ENCODE data around the gene ZNF215.
"Not testable (repeated sequence)": the region's sequence is repeated elsewhere in the genome, so short reads cannot be mapped to it uniquely, and the experiment has no call there.

ZNF215 gene

GRCh38 chr11:6968816-6969215, 42.6 kb downstream of the ZNF215 start:
- no peaks in the 10 kb centered on the region for H3K27me3 ChIP-seq (ENCODE audit: insufficient read depth, low read depth)

GRCh38 chr11:6969854-6970253, 43.6 kb downstream of the ZNF215 start:
- H3K4me1 ChIP-seq (ENCODE audit: low read depth, poor library complexity, severe bottlenecking); H3K9ac ChIP-seq; H3K4me3 ChIP-seq (IDR thresholded peaks at IDR 0.05; ENCODE audit: insufficient read depth, low read depth, low read length); H3K79me2 ChIP-seq (ENCODE audit: insufficient read depth, low read depth); H3K36me3 ChIP-seq (ENCODE audit: insufficient read depth); H3K27me3 ChIP-seq (ENCODE audit: insufficient read depth, low read depth); H4K20me1 ChIP-seq (ENCODE audit: insufficient read depth); H2AFZ ChIP-seq (ENCODE audit: low read depth); H3K4me2 ChIP-seq; H3K27ac ChIP-seq: not testable (repeated sequence)

More at GRCh38 chr11:6968816-6969215, 42.6 kb downstream of the ZNF215 start:
- H3K4me1 ChIP-seq (ENCODE audit: low read depth, poor library complexity, severe bottlenecking) = peaks cover 17% of the 10 kb centered on the region
- H3K9ac ChIP-seq = no peak overlapping the region
- H3K4me2 ChIP-seq = no peak overlapping the region
- TF ChIP-seq, protein P1, sequence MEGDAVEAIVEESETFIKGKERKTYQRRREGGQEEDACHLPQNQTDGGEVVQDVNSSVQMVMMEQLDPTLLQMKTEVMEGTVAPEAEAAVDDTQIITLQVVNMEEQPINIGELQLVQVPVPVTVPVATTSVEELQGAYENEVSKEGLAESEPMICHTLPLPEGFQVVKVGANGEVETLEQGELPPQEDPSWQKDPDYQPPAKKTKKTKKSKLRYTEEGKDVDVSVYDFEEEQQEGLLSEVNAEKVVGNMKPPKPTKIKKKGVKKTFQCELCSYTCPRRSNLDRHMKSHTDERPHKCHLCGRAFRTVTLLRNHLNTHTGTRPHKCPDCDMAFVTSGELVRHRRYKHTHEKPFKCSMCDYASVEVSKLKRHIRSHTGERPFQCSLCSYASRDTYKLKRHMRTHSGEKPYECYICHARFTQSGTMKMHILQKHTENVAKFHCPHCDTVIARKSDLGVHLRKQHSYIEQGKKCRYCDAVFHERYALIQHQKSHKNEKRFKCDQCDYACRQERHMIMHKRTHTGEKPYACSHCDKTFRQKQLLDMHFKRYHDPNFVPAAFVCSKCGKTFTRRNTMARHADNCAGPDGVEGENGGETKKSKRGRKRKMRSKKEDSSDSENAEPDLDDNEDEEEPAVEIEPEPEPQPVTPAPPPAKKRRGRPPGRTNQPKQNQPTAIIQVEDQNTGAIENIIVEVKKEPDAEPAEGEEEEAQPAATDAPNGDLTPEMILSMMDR (conservative IDR thresholded peaks at IDR 0.05; ENCODE audit: low read depth, low read length) = no peak
- H2AFZ ChIP-seq (ENCODE audit: low read depth) = no peak overlapping the region
- H3K79me2 ChIP-seq (ENCODE audit: insufficient read depth, low read depth) = no peaks in the 10 kb centered on the region
- H4K20me1 ChIP-seq (ENCODE audit: insufficient read depth) = no peaks in the 10 kb centered on the region
- H3K27ac ChIP-seq = no peak overlapping the region
- no peak overlapping the region for H3K4me3 ChIP-seq (IDR thresholded peaks at IDR 0.05; ENCODE audit: insufficient read depth, low read depth, low read length)
- no peaks in the 10 kb centered on the region for H3K36me3 ChIP-seq (ENCODE audit: insufficient read depth)

DNA sequence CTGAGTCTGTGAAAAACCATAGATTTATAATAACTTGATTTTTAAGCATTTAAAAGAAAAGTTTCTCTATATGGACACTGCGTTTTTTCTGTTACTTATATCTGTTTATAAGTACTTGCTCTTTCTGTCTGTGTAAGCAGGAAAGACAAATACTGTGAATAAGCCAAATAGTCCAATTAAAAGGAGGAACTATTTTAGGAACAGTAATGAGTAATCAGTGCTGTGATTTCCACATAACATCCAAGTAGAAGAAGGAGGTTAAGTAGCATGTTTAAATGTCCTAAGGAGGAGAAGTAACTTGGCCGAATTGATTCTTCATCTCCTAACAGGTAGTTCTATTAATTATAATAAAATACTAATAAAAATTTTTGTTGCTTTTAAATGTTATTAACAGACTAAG, 53.1 kb downstream of the ZNF215 start:
- no peaks in the 10 kb centered on the region for H3K79me2 ChIP-seq (ENCODE audit: insufficient read depth, low read depth)
- no peaks in the 10 kb centered on the region for H3K27me3 ChIP-seq (ENCODE audit: insufficient read depth, low read depth)
- H3K36me3 ChIP-seq (ENCODE audit: insufficient read depth) = no peaks in the 10 kb centered on the region
- H3K4me2 ChIP-seq = no peak overlapping the region
- TF ChIP-seq, protein P1 (conservative IDR thresholded peaks at IDR 0.05; ENCODE audit: low read depth, low read length) = no peak
- H2AFZ ChIP-seq (ENCODE audit: low read depth) = no peak overlapping the region
- H3K27ac ChIP-seq = no peak overlapping the region
- H3K4me1 ChIP-seq (ENCODE audit: low read depth, poor library complexity, severe bottlenecking) = no peaks in the 10 kb centered on the region
- no peak overlapping the region for H3K9ac ChIP-seq
- no peak overlapping the region for H3K4me3 ChIP-seq (IDR thresholded peaks at IDR 0.05; ENCODE audit: insufficient read depth, low read depth, low read length)
- no peaks in the 10 kb centered on the region for H4K20me1 ChIP-seq (ENCODE audit: insufficient read depth)

DNA sequence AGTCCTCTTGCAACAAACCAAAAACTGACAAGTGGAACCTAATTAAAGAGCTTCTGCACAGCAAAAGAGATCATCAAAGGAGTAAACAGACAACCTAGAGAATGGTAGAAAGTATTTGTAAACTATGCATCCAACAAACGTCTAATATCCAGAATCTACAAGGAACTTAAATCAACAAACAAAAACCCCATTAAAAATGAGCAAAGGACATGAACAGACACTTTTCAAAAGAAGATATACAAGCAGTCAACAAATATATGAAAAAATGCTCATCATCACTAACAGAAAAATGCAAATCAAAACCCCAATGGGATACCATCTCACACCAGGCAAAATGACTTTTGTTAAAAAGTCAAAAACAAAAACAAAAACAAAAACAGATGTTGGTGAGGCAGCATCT, 60.3 kb downstream of the ZNF215 start:
- Histone ChIP-seq H3K27me3 (ENCODE audit: insufficient read depth, low read depth) (no peaks in the 10 kb centered on the region), H3K4me1 (ENCODE audit: low read depth, poor library complexity, severe bottlenecking) (no peaks in the 10 kb centered on the region), H2AFZ (ENCODE audit: low read depth) (no peak overlapping the region), H3K36me3 (ENCODE audit: insufficient read depth) (no peaks in the 10 kb centered on the region), H3K27ac (no peak overlapping the region), H3K4me3 (IDR thresholded peaks at IDR 0.05; ENCODE audit: insufficient read depth, low read depth, low read length) (no peak overlapping the region), H3K79me2 (ENCODE audit: insufficient read depth, low read depth) (no peaks in the 10 kb centered on the region), H4K20me1 (ENCODE audit: insufficient read depth) (no peaks in the 10 kb centered on the region), H3K9ac (no peak overlapping the region), H3K4me2 (no peak overlapping the region)
- TF ChIP-seq, protein P1 (conservative IDR thresholded peaks at IDR 0.05; ENCODE audit: low read depth, low read length) = no peak

- TF ChIP-seq, protein P1 (conservative IDR thresholded peaks at IDR 0.05; ENCODE audit: low read depth, low read length) = no peak
- Histone ChIP-seq H3K36me3 (ENCODE audit: insufficient read depth) (no peaks in the 10 kb centered on the region), H4K20me1 (ENCODE audit: insufficient read depth) (no peaks in the 10 kb centered on the region), H2AFZ (ENCODE audit: low read depth) (no peak overlapping the region), H3K4me2 (no peak overlapping the region), H3K4me1 (ENCODE audit: low read depth, poor library complexity, severe bottlenecking) (no peaks in the 10 kb centered on the region), H3K27ac (no peak overlapping the region), H3K9ac (no peak overlapping the region), H3K79me2 (ENCODE audit: insufficient read depth, low read depth) (no peaks in the 10 kb centered on the region), H3K4me3 (IDR thresholded peaks at IDR 0.05; ENCODE audit: insufficient read depth, low read depth, low read length) (no peak overlapping the region), H3K27me3 (ENCODE audit: insufficient read depth, low read depth) (no peaks in the 10 kb centered on the region)
These were observed 62.3 kb downstream of the ZNF215 start for GRCh38 chr11:6988506-6988905.

All from KMS-11 (cell line).